Effector memory CD8-positive, alpha-beta T cell (primary cell): Measurements from ENCODE around the gene ATXN10.

Experiments
- ATAC-seq: fragments of 150-1000 bp; cut with Tn5 transposase; replicated peaks from 2 replicates; pipeline ENCODE4 v1.10.0; 2021; ENCODE audit warnings: mild to moderate bottlenecking, moderate library complexity
- DNase-seq, 3 experiments: peaks; one replicate each; pipeline ENCODE4 v3.0.0; 2021
- H3K27ac Mint-ChIP-seq, 2 donors: one replicate each; pipeline ENCODE4 v1.8.0; 2022; ENCODE audit warnings: mild to moderate bottlenecking in 2 of 2, mixed read lengths in 2 of 2, moderate library complexity in 2 of 2
- H3K27me3 Mint-ChIP-seq, 2 donors: one replicate each; pipeline ENCODE4 v1.8.0; 2022; ENCODE audit warnings: mixed read lengths in 2 of 2
- H3K36me3 Mint-ChIP-seq: one replicate; pipeline ENCODE4 v1.8.0; 2022; ENCODE audit warnings: mild to moderate bottlenecking, moderate library complexity, mixed read lengths; ENCODE audit not compliant: insufficient read depth
- H3K4me1 Mint-ChIP-seq, 2 donors: one replicate each; pipeline ENCODE4 v1.8.0; 2022; ENCODE audit warnings: low read depth in 2 of 2, mixed read lengths in 2 of 2
- H3K4me3 Mint-ChIP-seq, 2 donors: one replicate each; pipeline ENCODE4 v1.8.0; 2022; ENCODE audit warnings: mild to moderate bottlenecking in 2 of 2, mixed read lengths in 2 of 2, moderate library complexity in 2 of 2
- H3K9me3 Mint-ChIP-seq, 2 donors: one replicate each; pipeline ENCODE4 v1.8.0; 2022; ENCODE audit warnings: mixed read lengths in 2 of 2

ATXN10 gene

GRCh38 chr22:45689211-45689610 is 17.6 kb downstream of the ATXN10 start:
- Mint-ChIP-seq H3K4me3 (no peak overlapping the region), H3K9me3 (no peaks in the 10 kb centered on the region), H3K27me3 (no peaks in the 10 kb centered on the region), H3K4me1 (peaks cover 15 to 44% of the 10 kb centered on the region in 2 donors), H3K27ac (peak overlapping the region in 1 of 2 donors; percentile 68), H3K36me3 (peaks cover 19% of the 10 kb centered on the region)
- DNase-seq = no peak
- no peak for ATAC-seq

- no peak for ATAC-seq
- H3K27me3 Mint-ChIP-seq = no peaks in the 10 kb centered on the region
- peaks cover 26% of the 10 kb centered on the region for H3K36me3 Mint-ChIP-seq
- peak overlapping the region; percentile 68 to 76 for H3K27ac Mint-ChIP-seq
- DNase-seq = no peak
- H3K4me3 Mint-ChIP-seq = no peak overlapping the region
- no peaks in the 10 kb centered on the region for H3K9me3 Mint-ChIP-seq
- H3K4me1 Mint-ChIP-seq = peaks cover 15 to 44% of the 10 kb centered on the region in 2 donors
Measured at GRCh38 chr22:45690008-45690407, 18.4 kb downstream of the ATXN10 start.

- ATAC-seq = no peak
- no peaks in the 10 kb centered on the region for H3K27me3 Mint-ChIP-seq
- peaks cover 13 to 31% of the 10 kb centered on the region in 2 donors for H3K4me1 Mint-ChIP-seq
- DNase-seq = no peak
- H3K36me3 Mint-ChIP-seq = peaks cover 49% of the 10 kb centered on the region
- no peaks in the 10 kb centered on the region for H3K9me3 Mint-ChIP-seq
- no peak overlapping the region for H3K27ac Mint-ChIP-seq
- no peak overlapping the region for H3K4me3 Mint-ChIP-seq
Measured at GRCh38 chr22:45692549-45692948, 20.9 kb downstream of the ATXN10 start.

GRCh38 chr22:45693835-45694234 is 22.2 kb downstream of the ATXN10 start:
- Mint-ChIP-seq H3K27ac (no peak overlapping the region), H3K36me3 (peaks cover 56% of the 10 kb centered on the region), H3K4me3 (no peak overlapping the region), H3K27me3 (no peaks in the 10 kb centered on the region), H3K9me3 (no peaks in the 10 kb centered on the region), H3K4me1 (peaks cover 7 to 26% of the 10 kb centered on the region in 2 donors)
- DNase-seq = no peak
- ATAC-seq = no peak

DNA sequence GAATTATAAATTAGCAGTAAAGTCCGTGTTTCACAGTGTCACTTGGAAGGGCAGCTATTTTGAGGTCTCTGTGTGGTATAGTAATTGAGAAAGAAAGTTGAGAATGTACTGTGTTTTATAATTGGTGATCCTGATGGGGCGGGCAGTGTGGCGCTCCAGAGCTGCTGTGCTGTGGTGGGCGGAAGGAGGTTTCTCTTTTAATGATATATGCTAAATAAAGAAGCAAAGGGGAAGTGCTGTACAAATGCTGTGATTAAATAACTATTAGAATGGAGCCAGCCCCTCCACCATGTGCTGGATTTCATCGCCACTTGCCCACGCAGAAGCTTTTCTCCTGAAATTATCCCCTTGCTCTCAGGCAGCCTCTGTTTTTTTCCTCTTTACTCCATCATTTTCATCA is 24.6 kb downstream of the ATXN10 start:
- peaks cover 0 to 5% of the 10 kb centered on the region in 2 donors for H3K4me1 Mint-ChIP-seq
- H3K27ac Mint-ChIP-seq = no peak overlapping the region
- no peaks in the 10 kb centered on the region for H3K27me3 Mint-ChIP-seq
- H3K4me3 Mint-ChIP-seq = no peak overlapping the region
- DNase-seq = no peak
- ATAC-seq = no peak
- peaks cover 54% of the 10 kb centered on the region for H3K36me3 Mint-ChIP-seq
- H3K9me3 Mint-ChIP-seq = no peaks in the 10 kb centered on the region

GRCh38 chr22:45698094-45698493 is 26.5 kb downstream of the ATXN10 start:
- H3K9me3 Mint-ChIP-seq = no peaks in the 10 kb centered on the region
- peaks cover 0 to 5% of the 10 kb centered on the region in 2 donors for H3K4me1 Mint-ChIP-seq
- DNase-seq (no peak), ATAC-seq (no peak)
- H3K27ac Mint-ChIP-seq = no peak overlapping the region
- H3K27me3 Mint-ChIP-seq = no peaks in the 10 kb centered on the region
- H3K4me3 Mint-ChIP-seq = no peak overlapping the region
- H3K36me3 Mint-ChIP-seq = peaks cover 56% of the 10 kb centered on the region

DNA sequence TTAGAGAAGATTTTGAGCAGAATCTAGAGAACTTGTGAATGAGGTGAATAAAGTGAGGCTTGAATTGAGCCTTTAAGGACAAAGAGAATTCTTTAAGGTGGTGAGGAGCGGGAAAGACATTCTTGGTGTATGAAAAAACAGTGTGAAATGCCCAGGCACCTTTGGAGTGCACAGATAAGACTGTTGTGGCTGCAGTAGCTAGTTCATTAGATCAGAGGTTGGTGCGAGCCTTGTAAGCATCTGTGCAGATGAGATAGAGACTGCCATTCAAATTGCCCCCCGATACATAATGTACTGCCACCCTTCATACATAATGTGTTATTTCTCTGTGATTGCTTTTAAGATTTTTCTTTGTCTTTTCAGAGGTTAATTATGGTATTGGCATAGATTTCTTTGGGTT is 31.3 kb downstream of the ATXN10 start:
- no peaks in the 10 kb centered on the region for H3K9me3 Mint-ChIP-seq
- no peaks in the 10 kb centered on the region for H3K27me3 Mint-ChIP-seq
- ATAC-seq = no peak
- no peak overlapping the region for H3K27ac Mint-ChIP-seq
- no peak for DNase-seq
- no peak overlapping the region for H3K4me3 Mint-ChIP-seq
- peaks cover 42% of the 10 kb centered on the region for H3K36me3 Mint-ChIP-seq
- peaks cover 5 to 16% of the 10 kb centered on the region in 2 donors for H3K4me1 Mint-ChIP-seq

GRCh38 chr22:45703758-45704157 is 32.1 kb downstream of the ATXN10 start:
- Mint-ChIP-seq H3K9me3 (no peaks in the 10 kb centered on the region), H3K4me1 (peaks cover 5 to 11% of the 10 kb centered on the region in 2 donors), H3K27me3 (no peaks in the 10 kb centered on the region), H3K27ac (no peak overlapping the region), H3K36me3 (peaks cover 45% of the 10 kb centered on the region), H3K4me3 (no peak overlapping the region)
- no peak for DNase-seq
- no peak for ATAC-seq

DNA sequence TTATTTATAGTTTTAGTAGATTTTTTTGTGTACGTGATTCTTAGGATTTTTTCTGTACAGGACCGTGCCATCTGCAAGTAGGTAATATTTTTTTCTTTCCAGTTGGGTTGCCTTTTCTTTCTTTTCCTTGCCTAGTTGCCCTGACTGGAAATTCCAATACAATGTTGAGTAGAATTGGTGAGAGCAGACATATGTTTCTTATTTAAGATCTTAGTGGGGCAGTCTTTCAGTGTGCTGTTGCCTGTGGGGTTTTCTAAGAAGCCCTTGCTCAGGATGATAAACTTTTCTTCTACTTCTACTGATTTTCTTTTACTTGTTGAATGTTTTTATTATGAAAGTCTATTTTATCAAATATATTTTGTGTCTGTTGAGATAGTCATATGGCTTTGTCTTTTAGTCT is 33.0 kb downstream of the ATXN10 start:
- H3K4me1 Mint-ChIP-seq = peaks cover 9 to 14% of the 10 kb centered on the region in 2 donors
- no peak for DNase-seq
- ATAC-seq = no peak
- no peaks in the 10 kb centered on the region for H3K9me3 Mint-ChIP-seq
- H3K36me3 Mint-ChIP-seq = peaks cover 43% of the 10 kb centered on the region
- no peak overlapping the region for H3K27ac Mint-ChIP-seq
- H3K4me3 Mint-ChIP-seq = no peak overlapping the region
- no peaks in the 10 kb centered on the region for H3K27me3 Mint-ChIP-seq

GRCh38 chr22:45707605-45708004 is 36.0 kb downstream of the ATXN10 start:
- no peak for ATAC-seq
- Mint-ChIP-seq H3K27me3 (no peaks in the 10 kb centered on the region), H3K27ac (no peak overlapping the region), H3K4me3 (no peak overlapping the region), H3K36me3 (peaks cover 43% of the 10 kb centered on the region), H3K9me3 (no peaks in the 10 kb centered on the region), H3K4me1 (peaks cover 11 to 21% of the 10 kb centered on the region in 2 donors)
- DNase-seq = no peak

- Mint-ChIP-seq H3K36me3 (peaks cover 41% of the 10 kb centered on the region), H3K4me3 (no peak overlapping the region), H3K4me1 (peaks cover 11 to 21% of the 10 kb centered on the region in 2 donors)
Measured at GRCh38 chr22:45708145-45708544, 36.5 kb downstream of the ATXN10 start.

DNA sequence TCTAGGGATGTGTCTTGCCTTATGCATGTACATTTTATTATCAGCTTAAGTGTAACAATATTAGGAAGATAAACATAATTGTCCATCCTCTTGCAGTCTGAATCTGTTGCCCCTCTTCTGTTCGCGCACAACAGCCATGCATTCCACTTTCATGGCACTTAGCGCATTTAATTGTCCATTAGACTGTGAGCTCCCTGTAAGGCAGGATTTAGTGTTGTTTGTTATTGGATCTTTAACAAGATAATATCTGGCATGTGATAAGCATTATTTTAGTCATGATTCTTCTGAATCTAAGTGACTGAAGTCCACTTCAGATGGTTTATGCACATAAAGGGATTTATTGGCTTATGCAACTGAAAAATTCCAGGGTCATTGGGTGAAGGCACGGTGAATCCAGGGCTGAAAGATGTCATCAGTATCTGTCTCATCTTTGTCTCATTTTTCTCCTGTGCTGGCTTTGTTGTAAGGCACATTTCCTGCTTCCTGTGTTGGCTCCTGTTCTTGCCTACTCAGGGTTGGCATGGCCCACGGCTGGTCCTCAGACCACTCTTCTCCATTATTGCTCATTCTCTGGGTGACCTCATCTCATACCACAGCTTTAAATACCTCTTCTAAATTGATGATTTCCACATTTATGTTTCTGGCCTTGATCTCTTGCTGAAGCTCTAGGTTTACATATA is 37.6 kb downstream of the ATXN10 start:
- DNase-seq (no peak), ATAC-seq (no peak)
- H3K27ac Mint-ChIP-seq = peak overlapping the region in 1 of 2 donors; percentile 25
- H3K36me3 Mint-ChIP-seq = peaks cover 32% of the 10 kb centered on the region
- no peaks in the 10 kb centered on the region for H3K27me3 Mint-ChIP-seq
- H3K9me3 Mint-ChIP-seq = no peaks in the 10 kb centered on the region
- peaks cover 11 to 21% of the 10 kb centered on the region in 2 donors for H3K4me1 Mint-ChIP-seq
- H3K4me3 Mint-ChIP-seq = no peak overlapping the region

More at GRCh38 chr22:45708145-45708544, 36.5 kb downstream of the ATXN10 start:
- DNase-seq (no peak), ATAC-seq (no peak)
- Mint-ChIP-seq H3K27ac (no peak overlapping the region), H3K9me3 (no peaks in the 10 kb centered on the region), H3K27me3 (no peaks in the 10 kb centered on the region)

DNA sequence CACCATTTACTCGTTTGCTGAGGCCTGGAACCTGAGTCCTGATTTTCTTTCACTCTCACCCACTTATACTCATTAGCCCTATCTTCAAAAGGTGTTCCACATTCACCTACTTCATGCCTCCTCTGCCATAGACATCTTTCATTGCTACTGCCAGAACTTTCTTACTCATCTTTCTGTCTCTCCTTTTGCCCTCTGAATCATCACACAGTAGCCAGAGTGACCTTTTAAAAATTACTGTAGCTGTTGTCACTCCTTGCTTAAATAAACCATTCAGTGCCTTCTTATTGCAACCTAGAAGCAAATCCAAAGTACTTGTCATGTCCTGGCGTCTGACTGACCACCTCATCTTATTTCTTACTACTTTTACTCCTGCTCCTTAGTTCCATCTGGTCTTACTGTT is 38.2 kb downstream of the ATXN10 start:
- Mint-ChIP-seq H3K27me3 (no peaks in the 10 kb centered on the region), H3K4me1 (peaks cover 11 to 18% of the 10 kb centered on the region in 2 donors), H3K27ac (no peak overlapping the region), H3K9me3 (no peaks in the 10 kb centered on the region), H3K4me3 (no peak overlapping the region), H3K36me3 (peaks cover 27% of the 10 kb centered on the region)
- ATAC-seq (no peak), DNase-seq (no peak)

- no peak for ATAC-seq
- Mint-ChIP-seq H3K27ac (no peak overlapping the region), H3K4me1 (peaks cover 11 to 15% of the 10 kb centered on the region in 2 donors), H3K9me3 (no peaks in the 10 kb centered on the region), H3K36me3 (peaks cover 26% of the 10 kb centered on the region), H3K27me3 (no peaks in the 10 kb centered on the region), H3K4me3 (no peak overlapping the region)
- DNase-seq = no peak
Measured at GRCh38 chr22:45710469-45710868, 38.8 kb downstream of the ATXN10 start.
